HG03469 (cell line): ENCODE measurements around the gene TMC1.

Experiments used
- ATAC-seq: cut with Tn5 transposase; IDR thresholded peaks from one replicate; pipeline ENCODE4 v1.9.1; 2021; ENCODE audit warnings: mild to moderate bottlenecking, moderate library complexity, moderate number of reproducible peaks; ENCODE audit not compliant: unreplicated experiment

TMC1 gene

DNA sequence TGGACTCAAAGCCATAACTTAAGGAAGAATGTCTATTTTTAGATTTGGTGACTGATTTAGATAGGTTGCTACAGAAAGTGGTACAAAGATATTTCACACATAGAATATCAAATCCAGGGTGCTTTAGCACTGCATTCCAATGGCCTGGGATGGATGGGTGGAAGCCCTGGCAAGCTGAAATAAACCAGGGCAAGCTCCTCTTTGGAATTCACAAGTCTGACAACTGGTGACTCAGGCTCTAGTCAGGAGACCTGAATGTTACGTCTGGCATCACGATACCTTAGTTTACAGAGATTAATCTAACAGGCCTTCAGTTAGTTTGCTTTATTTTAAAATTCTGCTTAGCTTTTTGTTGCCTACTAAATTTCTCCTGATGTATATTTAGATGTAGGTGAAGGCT is 144.0 kb downstream of the TMC1 start:
- ATAC-seq: no peak

DNA sequence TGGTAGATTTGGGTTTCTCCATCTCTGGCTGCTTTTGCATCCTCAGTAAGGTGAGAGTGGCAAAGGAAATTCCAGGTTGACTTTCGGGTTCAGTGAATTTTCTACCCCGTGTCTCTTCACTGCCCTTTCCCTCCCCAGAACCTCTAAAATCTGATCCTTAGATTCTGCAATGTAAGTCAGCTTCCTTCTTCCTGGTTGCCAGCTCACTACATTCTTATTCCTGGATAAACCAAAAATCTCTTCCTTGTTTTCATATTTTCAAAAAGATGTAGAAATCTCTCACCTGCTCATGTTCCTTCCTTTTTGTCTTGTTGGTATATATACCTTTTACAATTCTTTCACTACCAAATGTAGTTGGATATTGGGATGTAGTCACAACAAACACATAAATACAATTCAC is 145.8 kb downstream of the TMC1 start:
- ATAC-seq: no peak

DNA sequence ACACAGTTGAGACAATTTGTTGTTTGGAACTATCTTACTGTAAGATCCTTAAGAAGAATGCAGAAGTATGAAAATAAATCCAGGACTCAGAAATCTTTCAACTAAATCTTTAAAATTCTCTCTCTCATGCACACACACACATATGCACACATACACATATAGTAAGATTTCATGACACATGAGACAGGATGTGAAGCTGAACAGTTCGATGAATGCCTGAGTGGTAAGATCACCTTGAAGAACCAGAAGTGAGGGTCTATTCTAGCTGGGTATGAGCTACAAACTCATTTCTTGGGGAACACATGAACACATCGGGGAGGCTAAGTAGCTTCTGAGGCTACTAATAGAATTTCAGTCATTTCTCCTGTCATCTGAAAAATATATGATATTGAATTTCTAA is 153.6 kb downstream of the TMC1 start:
- ATAC-seq: no peak

DNA sequence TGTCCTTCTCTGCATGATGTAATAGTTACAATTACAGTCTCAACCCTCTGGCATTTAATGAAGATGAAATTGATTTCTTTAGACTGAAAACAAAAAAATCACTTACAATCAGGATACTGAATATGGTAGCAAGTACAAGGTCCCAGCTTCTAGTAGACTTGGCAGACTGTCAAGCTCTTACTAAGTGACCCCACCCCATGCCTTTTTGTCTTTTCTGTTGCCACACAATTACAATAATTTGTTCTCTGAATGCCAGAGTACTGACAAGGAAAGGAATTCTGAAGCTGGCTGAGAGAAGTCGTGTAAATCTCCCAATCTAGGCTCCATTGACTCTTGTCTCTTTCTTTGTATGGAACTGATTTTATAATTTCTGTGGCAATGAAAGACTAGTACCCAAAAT is 154.2 kb downstream of the TMC1 start:
- no peak for ATAC-seq

DNA sequence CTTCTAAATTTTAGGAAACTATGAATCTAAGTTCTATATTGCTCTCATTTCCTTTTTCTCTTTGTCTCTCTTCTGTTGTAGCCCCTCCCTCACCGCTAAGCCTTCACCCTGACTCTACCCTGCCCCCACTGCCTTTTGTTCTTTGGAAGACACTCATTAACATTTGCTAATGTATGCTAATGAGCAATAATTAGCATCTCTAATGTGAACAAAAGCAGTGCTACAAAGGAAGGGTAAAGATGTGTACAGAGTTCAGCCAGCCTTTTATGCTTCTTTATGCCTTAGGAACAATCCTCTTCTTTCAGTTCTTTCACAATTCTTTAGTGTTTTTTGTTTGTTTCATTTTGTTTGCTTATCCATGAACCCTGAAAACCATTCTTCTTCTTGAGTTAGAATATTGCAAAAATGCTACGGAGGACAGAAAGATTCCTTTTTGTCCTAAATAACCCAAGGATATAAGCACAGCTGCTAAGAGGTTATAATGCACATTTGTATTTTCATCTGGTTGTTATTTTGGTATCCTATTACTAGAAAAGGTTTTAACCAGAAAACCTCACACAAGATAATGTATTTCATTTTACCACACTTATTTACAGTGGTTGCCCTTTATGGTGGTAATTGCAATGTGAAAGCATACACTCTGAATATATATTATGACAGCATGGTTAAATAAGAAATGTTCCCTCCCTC is 159.3 kb downstream of the TMC1 start:
- no peak for ATAC-seq

DNA sequence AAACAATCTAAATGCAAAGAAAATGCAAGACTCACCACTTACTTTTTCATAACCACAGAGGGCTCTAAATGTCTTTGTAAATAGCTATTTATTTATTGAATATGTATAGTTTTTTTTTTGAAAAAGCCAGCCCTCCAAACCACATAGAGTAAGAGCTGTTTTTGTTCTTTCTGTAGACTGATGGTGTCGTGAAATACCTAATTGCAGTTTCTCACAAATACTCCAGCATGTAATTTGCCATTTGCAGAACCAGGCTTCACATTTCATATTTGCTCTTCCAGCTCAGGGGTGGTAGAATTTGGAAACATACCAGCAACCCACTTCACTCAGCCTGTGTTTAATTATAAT is 159.8 kb downstream of the TMC1 start:
- ATAC-seq: no peak

DNA sequence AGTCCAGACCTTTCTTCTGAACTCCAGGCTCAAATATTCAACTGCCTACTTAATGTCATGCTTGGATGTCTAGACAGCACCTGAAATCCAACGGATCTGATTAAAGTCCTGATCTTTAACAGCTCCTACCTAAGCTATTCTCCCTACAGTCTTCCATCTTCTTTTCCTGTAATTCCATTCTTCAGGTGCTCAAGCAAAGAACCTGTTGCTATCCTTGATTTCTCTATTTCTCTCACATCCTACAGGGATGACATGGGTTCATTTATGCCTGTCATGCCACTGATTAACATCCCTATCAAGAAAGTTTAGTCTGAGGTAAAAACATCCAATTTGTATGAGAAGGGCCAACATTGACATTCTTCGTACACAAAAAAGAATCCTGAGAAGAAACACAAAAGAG is 163.2 kb downstream of the TMC1 start:
- ATAC-seq: no peak

DNA sequence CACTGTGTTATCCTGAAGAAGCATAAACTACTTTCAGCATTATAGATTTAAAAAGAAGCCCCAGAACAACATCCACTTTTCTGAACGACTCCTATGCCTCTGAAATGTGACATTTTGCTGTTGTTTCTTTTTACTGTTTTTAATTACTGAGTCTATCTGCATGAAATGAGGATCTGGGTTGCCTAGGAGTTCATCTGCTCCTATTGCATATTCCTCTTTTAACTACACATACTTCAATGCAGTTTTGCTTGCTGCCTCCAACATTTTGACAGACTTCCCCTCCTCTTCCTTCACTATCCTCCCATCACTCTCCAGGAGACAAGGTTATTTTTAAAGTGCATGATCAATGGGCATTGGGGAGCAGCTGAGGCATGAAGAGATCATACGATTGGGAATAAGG is 164.5 kb downstream of the TMC1 start:
- no peak for ATAC-seq

DNA sequence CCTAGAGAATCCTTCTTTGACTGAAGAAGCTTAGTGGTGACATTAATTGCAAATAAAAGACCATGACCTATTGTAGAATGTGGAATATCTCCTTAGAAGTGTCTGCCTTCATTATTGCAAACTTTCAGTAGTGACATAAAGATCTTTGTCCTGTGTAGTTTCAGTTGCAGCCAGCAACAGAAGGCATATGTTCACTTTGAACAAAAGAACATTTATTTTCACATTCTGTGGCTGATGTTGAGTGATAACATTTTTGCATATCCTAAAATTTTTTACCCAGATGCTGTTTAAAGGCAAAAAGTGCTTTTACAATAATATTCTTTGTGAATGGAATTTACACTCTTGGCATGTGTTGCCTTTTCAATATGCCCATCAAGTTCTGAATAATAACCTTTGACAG is 165.9 kb downstream of the TMC1 start:
- no peak for ATAC-seq

DNA sequence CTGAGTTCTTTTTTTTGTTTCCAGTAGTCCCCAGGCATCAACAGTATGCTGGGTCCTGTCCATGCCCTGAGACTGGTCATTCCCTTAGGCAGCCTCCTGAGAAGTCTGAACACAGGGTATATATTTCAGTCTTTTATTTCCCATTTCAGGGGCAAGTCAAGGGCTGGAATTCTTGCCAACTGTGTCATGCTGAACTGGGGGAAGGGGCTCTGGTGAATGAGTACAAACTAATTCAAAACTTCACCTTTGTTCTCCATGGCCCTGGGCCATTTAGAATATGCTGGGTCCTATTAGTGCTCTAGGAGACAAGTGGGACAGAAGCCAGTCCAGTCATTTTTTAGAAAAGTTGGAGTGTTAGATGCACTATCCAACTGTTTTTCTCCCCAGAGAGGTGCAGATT is 170.3 kb downstream of the TMC1 start:
- no peak for ATAC-seq

DNA sequence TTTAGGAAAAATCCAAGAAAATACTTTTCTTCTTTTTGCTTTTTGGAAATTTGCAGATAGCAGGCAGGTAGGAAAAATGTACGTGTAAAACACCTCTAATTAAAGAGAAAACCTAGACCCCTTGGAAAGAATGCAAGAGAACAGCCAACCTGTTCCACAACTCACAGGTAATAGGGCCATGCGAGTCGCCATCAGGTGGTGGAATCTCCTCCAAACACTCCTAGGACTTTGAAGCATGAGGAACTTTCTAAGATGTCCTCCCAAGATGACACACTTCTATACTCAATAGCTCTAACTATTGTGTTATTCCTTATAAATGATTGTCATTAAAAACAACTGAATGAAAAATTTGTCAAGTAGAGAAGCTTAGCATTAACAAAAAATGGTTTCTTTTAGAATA is 174.0 kb downstream of the TMC1 start:
- ATAC-seq: no peak

DNA sequence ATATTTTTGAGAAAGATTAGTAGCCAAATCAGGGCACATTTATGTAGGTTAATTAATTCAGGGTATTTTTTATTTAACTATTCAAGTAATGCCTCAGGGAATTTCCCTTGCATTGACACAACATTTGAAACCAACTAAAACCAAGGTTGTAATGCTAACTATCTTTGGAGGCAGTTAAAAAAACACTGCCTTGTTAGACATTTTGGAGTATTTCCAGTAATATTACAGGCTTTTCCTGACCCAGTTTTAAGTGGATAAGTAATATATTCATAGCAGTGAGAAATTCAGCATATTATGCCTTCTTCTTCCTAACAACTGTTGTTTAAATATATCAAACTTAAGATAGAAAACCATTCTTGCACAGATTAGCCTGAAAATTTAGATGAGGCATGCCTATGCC is 175.1 kb downstream of the TMC1 start:
- ATAC-seq: no peak

DNA sequence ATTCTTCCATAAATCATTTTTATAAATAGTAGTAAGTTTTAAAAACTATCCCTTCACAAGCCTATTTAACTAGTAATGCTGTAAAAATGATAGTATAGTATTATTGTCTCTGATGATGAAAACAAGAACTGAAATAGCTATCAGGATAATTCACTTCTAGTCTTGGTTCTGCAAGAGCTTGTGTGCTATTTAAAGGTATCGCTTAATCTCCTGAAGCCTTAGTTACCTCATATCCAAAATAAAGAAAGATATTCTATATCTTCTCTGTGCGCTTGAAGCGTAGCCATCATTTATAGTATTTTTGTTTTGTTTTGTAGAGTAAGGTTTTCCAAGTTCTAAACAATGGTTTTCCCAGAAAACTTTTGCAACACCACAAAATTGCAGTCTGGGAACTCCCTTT is 180.1 kb downstream of the TMC1 start:
- no peak for ATAC-seq

DNA sequence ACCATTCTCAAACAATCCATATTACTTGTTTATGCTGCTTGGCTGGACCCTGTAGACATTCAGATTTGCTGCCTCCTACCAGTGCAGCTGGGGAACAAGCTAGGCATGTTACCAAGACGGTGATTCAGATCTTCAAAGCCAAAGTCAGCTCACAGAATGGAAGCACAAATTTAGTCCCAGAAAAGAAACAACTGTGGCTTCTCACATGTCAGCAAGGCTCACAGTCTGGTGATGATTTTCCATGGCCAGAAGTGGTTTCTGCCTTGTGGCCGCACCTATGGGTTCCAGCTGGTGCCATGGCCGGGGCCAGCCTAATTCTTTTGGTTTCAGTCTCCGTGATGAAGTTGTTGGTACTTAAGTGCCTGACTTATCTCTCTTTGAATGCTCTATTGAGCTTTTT is 182.2 kb downstream of the TMC1 start:
- ATAC-seq: no peak

DNA sequence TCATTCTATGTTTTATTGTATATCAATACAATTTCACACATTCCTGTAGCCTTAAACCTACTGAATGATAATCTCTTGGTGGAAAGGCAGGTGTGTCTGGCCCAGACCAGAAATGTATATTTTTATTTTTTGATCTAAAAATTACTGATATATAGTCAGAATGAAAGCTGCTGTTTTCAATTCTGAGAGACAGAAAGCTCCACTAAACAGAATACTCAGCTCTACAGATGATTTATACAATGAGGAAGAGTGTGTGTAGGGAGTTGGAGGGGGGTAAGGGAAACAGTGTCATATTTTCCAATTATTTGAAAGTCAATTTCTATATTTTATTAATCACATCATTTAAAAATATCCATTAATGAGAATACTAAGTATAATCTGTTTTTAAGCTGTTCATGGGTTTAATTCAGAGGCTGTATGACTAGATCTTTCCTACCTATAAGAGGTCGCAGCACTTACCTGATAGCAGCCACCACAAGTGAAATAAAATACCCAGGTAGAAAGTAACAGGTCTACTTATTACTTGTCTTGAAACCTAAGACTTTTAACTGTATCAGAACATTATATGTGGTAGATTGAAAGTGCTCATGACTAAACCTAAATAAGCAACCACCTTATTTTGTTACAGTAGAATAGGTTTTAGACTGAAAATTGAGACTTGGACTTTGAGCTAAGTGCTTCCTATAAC is 183.4 kb downstream of the TMC1 start:
- ATAC-seq: no peak

DNA sequence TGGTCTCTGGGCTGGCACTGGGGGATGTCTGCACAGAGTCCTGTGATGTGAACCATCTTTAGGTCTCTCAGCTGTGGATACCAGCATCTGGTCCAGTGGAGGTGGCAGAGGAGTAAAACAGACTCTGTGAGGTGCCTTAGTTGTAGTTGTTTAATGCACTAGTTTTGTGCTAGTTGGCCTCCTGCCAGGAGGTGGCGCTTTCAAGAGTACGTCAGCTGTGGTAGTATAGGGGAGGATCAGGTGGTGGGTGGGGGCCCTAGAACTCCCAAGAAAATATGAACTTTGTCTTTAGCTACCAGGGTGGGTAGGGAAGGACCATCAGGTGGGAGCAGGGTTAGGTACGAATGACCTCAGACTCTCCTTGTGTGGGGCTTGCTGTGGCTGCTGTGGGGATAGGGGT is 197.1 kb downstream of the TMC1 start:
- ATAC-seq: no peak

DNA sequence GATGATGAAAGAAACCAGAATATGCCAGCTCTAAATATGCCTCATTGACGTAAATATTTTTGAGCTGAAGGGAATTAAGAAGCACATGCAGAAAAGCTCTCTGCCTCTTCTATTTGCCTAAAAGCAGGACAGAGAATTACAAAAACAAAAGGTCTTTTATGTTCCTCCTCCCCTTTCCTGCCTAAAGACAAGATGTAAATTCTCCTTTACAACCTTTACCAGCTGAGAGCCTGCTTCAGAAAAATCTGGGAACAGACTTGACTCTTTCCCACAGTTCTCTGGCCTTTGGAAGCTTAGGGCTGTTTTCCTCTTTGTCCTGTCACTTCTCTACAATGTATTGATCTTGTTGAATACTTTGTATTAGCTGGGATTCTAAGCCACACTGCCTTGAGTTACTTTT is 199.7 kb downstream of the TMC1 start:
- ATAC-seq: no peak

DNA sequence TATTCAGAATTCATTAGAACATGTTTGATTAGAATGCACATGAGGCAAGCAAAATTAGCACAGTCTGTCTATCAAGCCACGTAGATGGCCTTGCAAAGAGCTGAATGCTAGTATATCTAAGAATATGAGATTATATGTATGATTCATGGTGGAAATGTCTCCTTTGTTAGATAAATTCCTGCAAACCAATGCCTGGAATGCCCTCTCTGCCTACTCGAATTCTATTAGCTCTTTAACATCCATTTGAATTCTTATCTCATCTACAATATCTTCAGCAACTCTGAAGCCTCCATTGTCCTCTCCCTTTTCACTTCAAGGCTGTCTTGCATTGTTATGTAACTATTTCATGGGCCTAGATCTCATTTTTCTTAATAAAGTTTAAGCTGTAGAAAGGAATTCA is 205.5 kb downstream of the TMC1 start:
- no peak for ATAC-seq

DNA sequence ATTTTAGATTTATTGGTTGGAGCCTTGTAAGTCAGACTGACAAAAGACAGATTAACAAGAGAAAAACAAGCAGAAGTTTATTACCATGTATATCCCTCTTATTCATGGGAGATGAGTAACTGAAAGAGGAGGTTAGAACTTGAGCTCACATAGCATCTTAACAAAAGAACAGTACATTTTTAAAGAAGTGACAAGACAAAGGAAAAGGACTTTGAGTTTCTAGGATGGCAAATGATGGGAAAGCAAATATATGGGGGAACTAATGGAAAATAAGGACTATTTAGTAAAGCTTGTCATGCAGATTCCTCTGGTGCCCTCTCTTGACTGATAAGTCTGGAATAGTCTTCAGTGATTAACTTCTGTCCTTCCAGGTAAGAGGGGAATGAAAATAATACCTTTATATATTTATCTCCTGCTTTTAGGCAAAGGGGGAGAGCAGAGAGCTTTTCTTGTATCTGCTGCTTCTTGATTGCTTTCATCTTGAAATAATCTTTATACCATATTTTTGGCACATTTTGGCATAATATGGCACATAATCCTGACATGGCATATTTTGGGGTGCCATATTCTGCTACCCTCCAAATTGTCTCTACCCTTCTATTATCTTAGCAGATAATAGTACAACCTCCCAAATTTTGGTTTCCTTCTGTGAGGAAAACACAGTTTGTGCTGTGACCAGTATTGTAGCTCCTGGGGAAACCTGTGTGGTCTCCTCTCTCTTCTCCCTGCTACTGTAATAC is 206.8 kb downstream of the TMC1 start:
- ATAC-seq: no peak

DNA sequence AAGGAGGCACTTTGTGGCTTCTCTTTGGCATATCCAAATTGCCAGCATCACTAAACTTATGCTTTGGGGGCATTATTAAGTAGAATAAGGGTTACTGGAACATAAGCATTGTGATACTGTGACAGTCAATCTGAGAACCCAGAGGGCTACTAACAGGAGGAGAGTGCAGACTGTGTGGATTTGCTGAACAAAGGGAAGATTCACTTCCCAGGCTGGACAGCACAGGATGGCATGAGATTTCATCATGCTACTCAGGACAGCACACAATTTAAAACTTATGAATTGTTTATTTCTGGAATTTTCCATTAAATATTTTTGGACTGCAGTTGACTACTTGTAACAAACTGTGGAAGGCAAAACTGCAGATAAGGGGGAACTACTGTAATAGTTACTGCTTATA is 212.5 kb downstream of the TMC1 start:
- no peak for ATAC-seq

DNA sequence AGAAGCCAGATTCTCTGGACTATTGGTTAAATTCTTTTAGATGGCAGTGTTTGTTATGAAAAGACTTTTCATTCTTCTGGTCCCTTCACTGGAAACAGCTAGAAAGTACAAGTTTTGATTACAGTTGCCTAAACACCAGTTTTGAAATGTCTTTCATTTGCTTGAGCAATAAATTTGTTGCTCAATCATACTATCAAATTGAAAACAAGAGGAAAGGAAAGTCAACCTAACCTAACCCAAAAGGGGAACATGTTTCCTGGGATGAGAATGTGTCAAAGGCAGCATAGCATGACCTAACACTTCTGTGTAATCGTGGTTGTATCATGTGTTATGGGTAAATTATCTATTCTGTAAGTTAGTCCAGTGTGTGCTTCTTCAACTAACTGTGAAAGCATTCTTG is 213.2 kb downstream of the TMC1 start:
- no peak for ATAC-seq

DNA sequence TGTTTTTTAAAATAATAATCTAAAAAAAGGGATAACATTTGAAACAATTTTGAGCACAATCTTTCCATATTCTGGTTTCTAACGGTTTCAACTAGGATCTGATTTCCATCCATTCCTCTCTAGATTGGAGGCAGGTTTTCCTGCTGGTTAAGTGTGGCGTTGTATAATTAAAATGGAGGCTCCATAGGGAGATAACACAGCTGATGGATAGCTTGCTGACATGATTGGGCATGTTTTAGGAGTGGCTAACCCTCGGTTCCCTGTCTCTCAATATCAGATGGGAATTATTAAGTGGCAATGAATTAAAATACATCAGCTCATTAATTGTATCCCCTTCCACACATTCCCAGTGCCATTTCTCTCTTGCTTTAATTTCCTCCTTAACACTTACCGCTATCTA is 222.4 kb downstream of the TMC1 start:
- ATAC-seq: no peak
